Choroid plexus epithelial cell (primary cell): ENCODE results near the gene FARP1.
A peak's percentile ranks its signal among the peaks of the same experiment; 100 is the strongest.

Experiments used
- DNase-seq: peaks from one replicate; pipeline ENCODE4 v3.0.0-alpha.2; 2010; ENCODE audit warnings: low read depth
- H3K4me3 ChIP-seq: 2 replicates; pipeline ENCODE4 v1.5.1; 2011; ENCODE audit warnings: low read depth, mild to moderate bottlenecking, control low read depth, low read length, moderate library complexity
- CTCF ChIP-seq: conservative IDR thresholded peaks from 2 replicates; pipeline ENCODE4 v1.5.1; 2011; ENCODE audit warnings: low read depth, mild to moderate bottlenecking, control low read depth, inconsistent platforms, low read length, moderate library complexity

Gene FARP1

GRCh38 chr13:98297745-98298144 is 154.9 kb downstream of the FARP1 start:
- H3K4me3 ChIP-seq, result no peak overlapping the region
- DNase-seq, result no peak
- TF ChIP-seq CTCF, result no peak

DNA sequence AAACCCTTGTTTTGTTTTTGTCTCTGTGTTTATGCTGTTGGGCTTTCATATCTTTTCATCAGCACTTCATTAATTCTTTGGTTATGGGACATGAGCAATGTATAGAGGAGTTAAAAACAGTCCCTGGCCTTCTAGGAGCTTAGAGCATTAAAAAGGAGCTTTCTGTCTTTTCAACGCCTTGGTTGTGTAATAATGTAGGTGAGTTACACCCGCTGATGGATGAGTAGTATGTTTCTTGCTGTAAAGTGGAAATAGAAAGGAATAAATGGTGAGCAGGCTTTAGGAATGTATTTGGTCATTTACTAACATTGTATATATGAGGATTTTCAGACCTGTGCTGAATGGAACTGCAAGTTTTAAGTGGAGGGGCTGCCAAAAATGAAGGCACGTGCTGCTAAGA is 155.7 kb downstream of the FARP1 start:
- no peak overlapping the region for H3K4me3 ChIP-seq
- no peak for TF ChIP-seq CTCF
- no peak for DNase-seq

GRCh38 chr13:98299235-98299965 is 156.5 kb downstream of the FARP1 start:
- no peak overlapping the region for H3K4me3 ChIP-seq
- no peak for TF ChIP-seq CTCF
- DNase-seq, result peak; percentile 21

DNA sequence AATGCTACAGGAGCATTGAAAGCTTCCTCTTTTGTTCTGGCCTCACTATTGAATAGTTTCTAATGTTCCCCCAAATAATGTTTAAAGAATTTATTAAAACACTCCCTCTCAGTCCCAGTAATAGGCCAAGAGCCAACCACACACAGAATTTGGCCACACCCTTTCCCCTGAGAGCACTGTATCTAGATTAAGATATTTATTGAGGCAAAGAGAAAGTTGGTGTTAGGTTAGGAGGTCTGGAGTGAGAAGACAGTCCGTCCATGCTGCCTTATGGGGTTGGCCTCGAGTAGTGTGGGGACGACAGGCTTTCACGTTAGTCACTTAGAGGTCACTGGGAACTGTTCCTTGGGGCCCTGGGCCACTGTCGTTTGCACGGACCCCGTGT is 157.1 kb downstream of the FARP1 start:
- H3K4me3 ChIP-seq, result no peak overlapping the region
- no peak for TF ChIP-seq CTCF
- no peak for DNase-seq

GRCh38 chr13:98300956-98301641 is 158.2 kb downstream of the FARP1 start:
- H3K4me3 ChIP-seq, result no peak overlapping the region
- TF ChIP-seq CTCF, result no peak

GRCh38 chr13:98301721-98302120 is 158.8 kb downstream of the FARP1 start:
- H3K4me3 ChIP-seq, result no peak overlapping the region
- peak; percentile 22 for DNase-seq
- no peak for TF ChIP-seq CTCF

More at GRCh38 chr13:98300956-98301641, 158.2 kb downstream of the FARP1 start:
- peak; percentile 55 for DNase-seq

GRCh38 chr13:98303858-98304257 is 161.0 kb downstream of the FARP1 start:
- no peak overlapping the region for H3K4me3 ChIP-seq
- no peak for DNase-seq
- TF ChIP-seq CTCF, result no peak
